ENCODE data around the gene PLET1.

PLET1 gene

GRCh38 chr11:112274007-112274783 is 13.5 kb upstream of the PLET1 start:
- peaks cover 7% of the 10 kb centered on the region for H3K4me1 ChIP-seq (ENCODE audit: insufficient read depth, low read length, severe bottlenecking)

GRCh38 chr11:112273066-112273465 is 12.4 kb upstream of the PLET1 start:
- H2AFZ ChIP-seq (ENCODE audit: low read length), result no peak overlapping the region
- no peaks in the 10 kb centered on the region for H3K9me2 ChIP-seq (ENCODE audit: low read depth, low read length)
- H3K27ac ChIP-seq (ENCODE audit: low read depth, low read length, poor library complexity, severe bottlenecking), result no peak overlapping the region
- peaks cover 7% of the 10 kb centered on the region for H3K4me1 ChIP-seq (ENCODE audit: insufficient read depth, low read length, severe bottlenecking)
- H3K4me3 ChIP-seq (ENCODE audit: low read depth, low read length, poor library complexity, severe bottlenecking), result no peak overlapping the region
- no peaks in the 10 kb centered on the region for H4K20me1 ChIP-seq (ENCODE audit: insufficient read depth, low read length)
- no peaks in the 10 kb centered on the region for H3K9me3 ChIP-seq (ENCODE audit: low read length)
- no peak overlapping the region for H3K9ac ChIP-seq (ENCODE audit: low read length)
- H3K27me3 ChIP-seq (ENCODE audit: insufficient read depth, low read length), result no peaks in the 10 kb centered on the region
- TF ChIP-seq EZH2 (IDR thresholded peaks at IDR 0.05; ENCODE audit: borderline replicate concordance, low read length) (no peak), CTCF (IDR thresholded peaks at IDR 0.05; ENCODE audit: low read length) (no peak)
- no peaks in the 10 kb centered on the region for H3F3A ChIP-seq (ENCODE audit: insufficient read depth, low read length)
- H3K4me2 ChIP-seq (ENCODE audit: low read length), result no peak overlapping the region
- H3K79me2 ChIP-seq (ENCODE audit: insufficient read depth, low read length), result no peaks in the 10 kb centered on the region
- H3K36me3 ChIP-seq (ENCODE audit: insufficient read depth, low read length), result no peaks in the 10 kb centered on the region

More at GRCh38 chr11:112274007-112274783, 13.5 kb upstream of the PLET1 start:
- no peaks in the 10 kb centered on the region for H3K27me3 ChIP-seq (ENCODE audit: insufficient read depth, low read length)
- H3K4me2 ChIP-seq (ENCODE audit: low read length), result no peak overlapping the region
- H2AFZ ChIP-seq (ENCODE audit: low read length), result no peak overlapping the region
- no peaks in the 10 kb centered on the region for H3K36me3 ChIP-seq (ENCODE audit: insufficient read depth, low read length)
- H3K79me2 ChIP-seq (ENCODE audit: insufficient read depth, low read length), result no peaks in the 10 kb centered on the region
- no peak for TF ChIP-seq CTCF (IDR thresholded peaks at IDR 0.05; ENCODE audit: low read length)
- no peak for TF ChIP-seq EZH2 (IDR thresholded peaks at IDR 0.05; ENCODE audit: borderline replicate concordance, low read length)
- no peaks in the 10 kb centered on the region for H4K20me1 ChIP-seq (ENCODE audit: insufficient read depth, low read length)
- no peak overlapping the region for H3K4me3 ChIP-seq (ENCODE audit: low read depth, low read length, poor library complexity, severe bottlenecking)
- H3K9ac ChIP-seq (ENCODE audit: low read length), result no peak overlapping the region
- H3K9me2 ChIP-seq (ENCODE audit: low read depth, low read length), result no peaks in the 10 kb centered on the region
- no peaks in the 10 kb centered on the region for H3F3A ChIP-seq (ENCODE audit: insufficient read depth, low read length)
- no peak overlapping the region for H3K27ac ChIP-seq (ENCODE audit: low read depth, low read length, poor library complexity, severe bottlenecking)
- no peaks in the 10 kb centered on the region for H3K9me3 ChIP-seq (ENCODE audit: low read length)

- no peak overlapping the region for H3K9ac ChIP-seq (ENCODE audit: low read length)
- no peak overlapping the region for H3K27ac ChIP-seq (ENCODE audit: low read depth, low read length, poor library complexity, severe bottlenecking)
- H3K9me2 ChIP-seq (ENCODE audit: low read depth, low read length), result no peaks in the 10 kb centered on the region
- no peaks in the 10 kb centered on the region for H3K36me3 ChIP-seq (ENCODE audit: insufficient read depth, low read length)
- no peaks in the 10 kb centered on the region for H3K27me3 ChIP-seq (ENCODE audit: insufficient read depth, low read length)
- no peak overlapping the region for H3K4me3 ChIP-seq (ENCODE audit: low read depth, low read length, poor library complexity, severe bottlenecking)
- no peaks in the 10 kb centered on the region for H3K9me3 ChIP-seq (ENCODE audit: low read length)
- H3F3A ChIP-seq (ENCODE audit: insufficient read depth, low read length), result no peaks in the 10 kb centered on the region
- H3K4me2 ChIP-seq (ENCODE audit: low read length), result no peak overlapping the region; the same call in 1 of the 2 replicates
- no peak for TF ChIP-seq EZH2 (IDR thresholded peaks at IDR 0.05; ENCODE audit: borderline replicate concordance, low read length)
- no peak for TF ChIP-seq CTCF (IDR thresholded peaks at IDR 0.05; ENCODE audit: low read length)
- peaks cover 7% of the 10 kb centered on the region for H3K4me1 ChIP-seq (ENCODE audit: insufficient read depth, low read length, severe bottlenecking)
- no peaks in the 10 kb centered on the region for H3K79me2 ChIP-seq (ENCODE audit: insufficient read depth, low read length)
- H4K20me1 ChIP-seq (ENCODE audit: insufficient read depth, low read length), result no peaks in the 10 kb centered on the region
- peak overlapping the region; percentile 18; the same call in 1 of the 2 replicates for H2AFZ ChIP-seq (ENCODE audit: low read length)
Measured at GRCh38 chr11:112271242-112271641, 10.6 kb upstream of the PLET1 start.
